ENCODE data around the gene PTPN1.
"Not testable (repeated sequence)": the region's sequence is repeated elsewhere in the genome, so short reads cannot be mapped to it uniquely, and the experiment has no call there.

Gene PTPN1

GRCh38 chr20:50595988-50596693 is 86.0 kb downstream of the PTPN1 start:
- no peak for DNase-seq

GRCh38 chr20:50596694-50597021 is 86.5 kb downstream of the PTPN1 start:
- no peak for DNase-seq

- no peak for DNase-seq
Observed at GRCh38 chr20:50597406-50597969, 87.3 kb downstream of the PTPN1 start.

GRCh38 chr20:50598074-50598473 is 87.9 kb downstream of the PTPN1 start:
- DNase-seq = no peak

- DNase-seq = not testable (repeated sequence)
Observed at GRCh38 chr20:50598768-50599167, 88.6 kb downstream of the PTPN1 start.

GRCh38 chr20:50600281-50600895 is 90.2 kb downstream of the PTPN1 start:
- DNase-seq = no peak

- DNase-seq = no peak
Observed at GRCh38 chr20:50601511-50602431, 91.6 kb downstream of the PTPN1 start.

- DNase-seq = no peak
Observed at GRCh38 chr20:50602432-50603088, 92.4 kb downstream of the PTPN1 start.

- DNase-seq = no peak
Observed at GRCh38 chr20:50604451-50604850, 94.3 kb downstream of the PTPN1 start.

GRCh38 chr20:50605136-50605535 is 95.0 kb downstream of the PTPN1 start:
- no peak for DNase-seq

GRCh38 chr20:50607436-50607835 is 97.3 kb downstream of the PTPN1 start:
- DNase-seq = no peak

GRCh38 chr20:50607850-50608749 is 97.9 kb downstream of the PTPN1 start:
- no peak for DNase-seq

GRCh38 chr20:50608750-50609104 is 98.5 kb downstream of the PTPN1 start:
- no peak for DNase-seq

- no peak for DNase-seq
Observed at GRCh38 chr20:50609438-50609989, 99.3 kb downstream of the PTPN1 start.

- DNase-seq = no peak
Observed at GRCh38 chr20:50610212-50610718, 100.1 kb downstream of the PTPN1 start.

- no peak for DNase-seq
Observed at GRCh38 chr20:50611128-50611810, 101.1 kb downstream of the PTPN1 start.

- no peak for DNase-seq
Observed at GRCh38 chr20:50613438-50614169, 103.4 kb downstream of the PTPN1 start.

GRCh38 chr20:50615407-50615806 is 105.2 kb downstream of the PTPN1 start:
- no peak for DNase-seq

GRCh38 chr20:50617022-50617421 is 106.8 kb downstream of the PTPN1 start:
- no peak for DNase-seq

GRCh38 chr20:50618537-50618936 is 108.4 kb downstream of the PTPN1 start:
- no peak for DNase-seq
